ENCODE results near the gene DHRS7.

GRCh38 chr14:60195179-60195810 is 30.1 kb upstream of the DHRS7 start:
- no peak for TF ChIP-seq POLR2A (IDR thresholded peaks at IDR 0.05; ENCODE audit: low read depth, low read length)
- TF ChIP-seq POLR2AphosphoS5 (IDR thresholded peaks at IDR 0.05; ENCODE audit: low read depth, low read length): no peak

Data from GM12892 (cell line).